Measurements from ENCODE around the gene SH3BP1. TPM values are rescaled to one million over a fixed set of nuclear protein-coding genes. Genes with fewer than 3 reads are reported as not detected.

SH3BP1 gene
- total and polyA plus RNA-seq, 9 of the 15 experiments (the other 6 are each of a cell fraction or from before 2014, with no cell fraction given) = 0.10 to 36.2 (median 10.4) TPM

DNA sequence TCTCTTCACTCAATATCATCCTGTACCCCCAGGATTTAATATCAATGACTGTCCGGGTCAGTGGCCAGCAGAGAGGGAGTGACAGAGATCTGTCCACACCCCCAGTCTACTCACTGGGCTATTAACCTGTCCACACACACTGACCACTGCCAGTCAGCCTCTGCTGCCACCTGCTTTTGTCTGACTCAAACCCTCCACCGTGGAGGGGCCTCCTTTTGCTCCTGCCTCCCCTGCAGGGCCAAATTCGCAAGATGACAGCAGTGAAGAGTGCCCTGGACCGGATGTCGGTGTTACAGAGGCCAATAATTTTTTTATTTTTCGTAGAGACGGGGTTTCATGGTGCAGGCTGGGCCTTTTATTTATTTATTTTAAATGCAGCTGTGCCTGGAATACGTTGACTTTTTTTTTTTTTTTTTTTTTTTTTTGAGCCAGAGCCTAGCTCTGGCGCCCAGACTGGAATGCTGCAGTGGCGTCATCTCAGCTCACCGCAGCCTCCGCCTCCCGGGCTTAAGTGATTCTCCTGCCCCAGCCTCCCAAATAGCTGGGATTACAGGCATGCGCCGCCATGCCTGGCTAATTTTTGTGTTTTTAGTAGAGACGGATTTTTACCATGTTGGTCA is 24.2 kb downstream of the SH3BP1 start:
- Histone ChIP-seq H2AFZ (ENCODE audit: low read depth, low read length) (no peak overlapping the region), H3K9ac (ENCODE audit: insufficient read depth in 1 of 2, low read depth in 2 of 2, low read length in 2 of 2) (peak overlapping the region in 1 of 2 experiments; percentile 58; a peak in 1 of 4 replicates), H3K27ac (ENCODE audit: extremely low read depth, low read depth, low read length) (no peak overlapping the region), H3K79me2 (ENCODE audit: control insufficient read depth, insufficient read depth, low read length) (peaks cover 68% of the 10 kb centered on the region), H3K36me3 (ENCODE audit: control insufficient read depth, insufficient read depth, low read length) (peaks cover 60% of the 10 kb centered on the region; the same call in 2 of the 3 replicates), H4K20me1 (replicated peaks; ENCODE audit: control insufficient read depth, insufficient read depth, low read length) (peaks cover 17% of the 10 kb centered on the region), H3K4me3 (no peak overlapping the region), H3K4me1 (replicated peaks in 1 of 2; ENCODE audit: control insufficient read depth in 2 of 2, insufficient read depth in 2 of 2, low read length in 2 of 2) (peaks cover 18 to 35% of the 10 kb centered on the region in 2 experiments), H3K27me3 (ENCODE audit: control insufficient read depth in 2 of 2, insufficient read depth in 2 of 2, low read length in 2 of 2) (no peaks in the 10 kb centered on the region), H3K4me2 (ENCODE audit: insufficient read depth, low read length) (no peak overlapping the region), H3K9me3 (replicated peaks; ENCODE audit: control insufficient read depth, insufficient read depth, low read depth, low read length) (no peaks in the 10 kb centered on the region), H3K9me1 (ENCODE audit: control insufficient read depth, insufficient read depth, low read length) (peaks cover 4% of the 10 kb centered on the region)
- ChIA-PET CTCF (ENCODE audit: low intra/inter-chr PET ratio) (no interaction called here), POLR2A (no interaction called here)
- ATAC-seq (no peak), FAIRE-seq (no peak), DNase-seq (ENCODE audit: extremely low read depth in 1 of 4, low spot score in 3 of 4) (no peak)
- 95% methylated on average over 12 of the region's 16 CpGs for WGBS (ENCODE audit: insufficient coverage, low coverage, missing lambda C conversion rate)
- intact Hi-C loops (cut with micrococcal nuclease) = no loop called here
- in situ Hi-C loops (cut with MboI) = no loop called here
- BruUV-seq (replicated peaks) = no TSS peak
- TF ChIP-seq SP1 (CRISPR knock-in tag; IDR thresholded peaks at IDR 0.05) (no peak), ZFPM2 (CRISPR knock-in tag; IDR thresholded peaks at IDR 0.05) (no peak), PTBP1 (IDR thresholded peaks at IDR 0.05; ENCODE audit: low read depth, low read length) (no peak), ZFP36 (IDR thresholded peaks at IDR 0.05; ENCODE audit: low read depth, low read length, partially characterized antibody) (no peak), KDM2B (CRISPR knock-in tag; IDR thresholded peaks at IDR 0.05) (no peak), RBBP5 (IDR thresholded peaks at IDR 0.05; ENCODE audit: borderline replicate concordance, insufficient read depth, low read length, poor library complexity, severe bottlenecking) (no peak), BRF1 (IDR thresholded peaks at IDR 0.05; ENCODE audit: borderline replicate concordance, extremely low read depth, insufficient read length) (no peak), SMC3 (conservative IDR thresholded peaks at IDR 0.05; ENCODE audit: insufficient read depth, low read depth, low read length) (no peak)
- TF ChIP-seq, protein P1, sequence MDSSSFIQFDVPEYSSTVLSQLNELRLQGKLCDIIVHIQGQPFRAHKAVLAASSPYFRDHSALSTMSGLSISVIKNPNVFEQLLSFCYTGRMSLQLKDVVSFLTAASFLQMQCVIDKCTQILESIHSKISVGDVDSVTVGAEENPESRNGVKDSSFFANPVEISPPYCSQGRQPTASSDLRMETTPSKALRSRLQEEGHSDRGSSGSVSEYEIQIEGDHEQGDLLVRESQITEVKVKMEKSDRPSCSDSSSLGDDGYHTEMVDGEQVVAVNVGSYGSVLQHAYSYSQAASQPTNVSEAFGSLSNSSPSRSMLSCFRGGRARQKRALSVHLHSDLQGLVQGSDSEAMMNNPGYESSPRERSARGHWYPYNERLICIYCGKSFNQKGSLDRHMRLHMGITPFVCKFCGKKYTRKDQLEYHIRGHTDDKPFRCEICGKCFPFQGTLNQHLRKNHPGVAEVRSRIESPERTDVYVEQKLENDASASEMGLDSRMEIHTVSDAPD (CRISPR knock-in tag; IDR thresholded peaks at IDR 0.05) = no peak
- TF ChIP-seq, protein P2, sequence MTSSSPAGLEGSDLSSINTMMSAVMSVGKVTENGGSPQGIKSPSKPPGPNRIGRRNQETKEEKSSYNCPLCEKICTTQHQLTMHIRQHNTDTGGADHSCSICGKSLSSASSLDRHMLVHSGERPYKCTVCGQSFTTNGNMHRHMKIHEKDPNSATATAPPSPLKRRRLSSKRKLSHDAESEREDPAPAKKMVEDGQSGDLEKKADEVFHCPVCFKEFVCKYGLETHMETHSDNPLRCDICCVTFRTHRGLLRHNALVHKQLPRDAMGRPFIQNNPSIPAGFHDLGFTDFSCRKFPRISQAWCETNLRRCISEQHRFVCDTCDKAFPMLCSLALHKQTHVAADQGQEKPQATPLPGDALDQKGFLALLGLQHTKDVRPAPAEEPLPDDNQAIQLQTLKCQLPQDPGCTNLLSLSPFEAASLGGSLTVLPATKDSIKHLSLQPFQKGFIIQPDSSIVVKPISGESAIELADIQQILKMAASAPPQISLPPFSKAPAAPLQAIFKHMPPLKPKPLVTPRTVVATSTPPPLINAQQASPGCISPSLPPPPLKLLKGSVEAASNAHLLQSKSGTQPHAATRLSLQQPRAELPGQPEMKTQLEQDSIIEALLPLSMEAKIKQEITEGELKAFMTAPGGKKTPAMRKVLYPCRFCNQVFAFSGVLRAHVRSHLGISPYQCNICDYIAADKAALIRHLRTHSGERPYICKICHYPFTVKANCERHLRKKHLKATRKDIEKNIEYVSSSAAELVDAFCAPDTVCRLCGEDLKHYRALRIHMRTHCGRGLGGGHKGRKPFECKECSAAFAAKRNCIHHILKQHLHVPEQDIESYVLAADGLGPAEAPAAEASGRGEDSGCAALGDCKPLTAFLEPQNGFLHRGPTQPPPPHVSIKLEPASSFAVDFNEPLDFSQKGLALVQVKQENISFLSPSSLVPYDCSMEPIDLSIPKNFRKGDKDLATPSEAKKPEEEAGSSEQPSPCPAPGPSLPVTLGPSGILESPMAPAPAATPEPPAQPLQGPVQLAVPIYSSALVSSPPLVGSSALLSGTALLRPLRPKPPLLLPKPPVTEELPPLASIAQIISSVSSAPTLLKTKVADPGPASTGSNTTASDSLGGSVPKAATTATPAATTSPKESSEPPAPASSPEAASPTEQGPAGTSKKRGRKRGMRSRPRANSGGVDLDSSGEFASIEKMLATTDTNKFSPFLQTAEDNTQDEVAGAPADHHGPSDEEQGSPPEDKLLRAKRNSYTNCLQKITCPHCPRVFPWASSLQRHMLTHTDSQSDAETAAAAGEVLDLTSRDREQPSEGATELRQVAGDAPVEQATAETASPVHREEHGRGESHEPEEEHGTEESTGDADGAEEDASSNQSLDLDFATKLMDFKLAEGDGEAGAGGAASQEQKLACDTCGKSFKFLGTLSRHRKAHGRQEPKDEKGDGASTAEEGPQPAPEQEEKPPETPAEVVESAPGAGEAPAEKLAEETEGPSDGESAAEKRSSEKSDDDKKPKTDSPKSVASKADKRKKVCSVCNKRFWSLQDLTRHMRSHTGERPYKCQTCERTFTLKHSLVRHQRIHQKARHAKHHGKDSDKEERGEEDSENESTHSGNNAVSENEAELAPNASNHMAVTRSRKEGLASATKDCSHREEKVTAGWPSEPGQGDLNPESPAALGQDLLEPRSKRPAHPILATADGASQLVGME (CRISPR knock-in tag; IDR thresholded peaks at IDR 0.05) = no peak
- TF ChIP-seq, protein P3, sequence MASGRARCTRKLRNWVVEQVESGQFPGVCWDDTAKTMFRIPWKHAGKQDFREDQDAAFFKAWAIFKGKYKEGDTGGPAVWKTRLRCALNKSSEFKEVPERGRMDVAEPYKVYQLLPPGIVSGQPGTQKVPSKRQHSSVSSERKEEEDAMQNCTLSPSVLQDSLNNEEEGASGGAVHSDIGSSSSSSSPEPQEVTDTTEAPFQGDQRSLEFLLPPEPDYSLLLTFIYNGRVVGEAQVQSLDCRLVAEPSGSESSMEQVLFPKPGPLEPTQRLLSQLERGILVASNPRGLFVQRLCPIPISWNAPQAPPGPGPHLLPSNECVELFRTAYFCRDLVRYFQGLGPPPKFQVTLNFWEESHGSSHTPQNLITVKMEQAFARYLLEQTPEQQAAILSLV (tag; IDR thresholded peaks at IDR 0.05) = no peak
- TF ChIP-seq, protein P4, sequence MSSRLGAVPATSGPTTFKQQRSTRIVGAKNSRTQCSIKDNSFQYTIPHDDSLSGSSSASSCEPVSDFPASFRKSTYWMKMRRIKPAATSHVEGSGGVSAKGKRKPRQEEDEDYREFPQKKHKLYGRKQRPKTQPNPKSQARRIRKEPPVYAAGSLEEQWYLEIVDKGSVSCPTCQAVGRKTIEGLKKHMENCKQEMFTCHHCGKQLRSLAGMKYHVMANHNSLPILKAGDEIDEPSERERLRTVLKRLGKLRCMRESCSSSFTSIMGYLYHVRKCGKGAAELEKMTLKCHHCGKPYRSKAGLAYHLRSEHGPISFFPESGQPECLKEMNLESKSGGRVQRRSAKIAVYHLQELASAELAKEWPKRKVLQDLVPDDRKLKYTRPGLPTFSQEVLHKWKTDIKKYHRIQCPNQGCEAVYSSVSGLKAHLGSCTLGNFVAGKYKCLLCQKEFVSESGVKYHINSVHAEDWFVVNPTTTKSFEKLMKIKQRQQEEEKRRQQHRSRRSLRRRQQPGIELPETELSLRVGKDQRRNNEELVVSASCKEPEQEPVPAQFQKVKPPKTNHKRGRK (tag; IDR thresholded peaks at IDR 0.05) = no peak
